Mucosa of stomach (tissue), 1 donor: Measurements from ENCODE around the gene PHF19.

ENCODE experiments used
- H3K27me3 ChIP-seq: one replicate; pipeline ENCODE4 v1.7.0; 2013; ENCODE audit warnings: mild to moderate bottlenecking, low read length; ENCODE audit not compliant: control insufficient read depth, insufficient read depth
- H3K36me3 ChIP-seq: one replicate; pipeline ENCODE4 v1.7.0; 2013; ENCODE audit warnings: low read length; ENCODE audit not compliant: control insufficient read depth, insufficient read depth
- H3K4me1 ChIP-seq: one replicate; pipeline ENCODE4 v1.7.0; 2013; ENCODE audit warnings: mild to moderate bottlenecking, low read length; ENCODE audit not compliant: control insufficient read depth, insufficient read depth
- H3K4me3 ChIP-seq: one replicate; pipeline ENCODE4 v1.7.0; 2013; ENCODE audit warnings: low read length
- H3K9ac ChIP-seq: one replicate; pipeline ENCODE4 v1.7.0; 2013; ENCODE audit warnings: mild to moderate bottlenecking, low read length, moderate library complexity
- H3K9me3 ChIP-seq: one replicate; pipeline ENCODE4 v1.7.0; 2013; ENCODE audit warnings: mild to moderate bottlenecking, low read length, moderate library complexity; ENCODE audit not compliant: control insufficient read depth
- donor health status: Pancreatic carcinoma.

The PHF19 gene

DNA sequence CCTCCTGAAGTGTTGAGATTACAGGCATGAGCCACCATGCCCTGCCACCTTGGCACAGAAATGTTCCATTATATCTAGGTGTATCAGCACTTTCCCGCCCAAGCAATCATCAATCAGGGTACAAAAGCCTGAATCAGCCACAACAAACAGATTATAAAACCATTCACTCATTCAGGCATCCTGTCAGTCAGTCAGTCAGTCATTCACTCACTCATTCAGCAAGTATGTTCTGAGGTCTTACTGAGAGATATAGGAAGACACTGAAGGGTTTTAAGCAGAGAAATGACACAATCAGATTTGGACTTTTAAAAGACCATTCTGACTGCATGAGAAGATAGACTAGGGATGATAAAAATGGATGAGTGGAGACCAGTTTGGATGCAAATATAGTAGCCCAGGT lies 47.3 kb downstream of the PHF19 start:
- H3K4me3 ChIP-seq, result no peak overlapping the region
- H3K27me3 ChIP-seq, result no peaks in the 10 kb centered on the region
- H3K9ac ChIP-seq, result no peak overlapping the region
- no peaks in the 10 kb centered on the region for H3K9me3 ChIP-seq
- H3K4me1 ChIP-seq, result no peaks in the 10 kb centered on the region
- peaks cover 10% of the 10 kb centered on the region for H3K36me3 ChIP-seq

DNA sequence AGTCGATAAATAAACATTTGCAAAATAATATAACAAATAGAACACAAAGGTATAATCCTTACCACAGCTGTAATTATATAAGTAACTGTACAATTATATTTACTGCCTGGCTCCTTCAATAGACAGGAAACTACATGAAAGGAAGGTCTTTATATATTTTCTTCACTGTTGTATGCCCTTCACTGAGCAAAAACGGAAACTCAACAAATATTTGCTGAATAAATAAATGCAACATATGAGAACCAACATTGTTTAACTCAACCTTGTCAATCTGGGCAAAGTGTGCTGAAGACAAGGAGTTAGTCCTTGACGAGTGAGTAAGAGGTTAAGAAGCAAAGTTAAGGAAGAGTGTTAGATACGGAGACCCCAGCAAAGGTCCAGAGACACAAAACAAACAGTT lies 56.9 kb downstream of the PHF19 start:
- Histone ChIP-seq H3K9ac (no peak overlapping the region), H3K27me3 (no peaks in the 10 kb centered on the region), H3K36me3 (no peaks in the 10 kb centered on the region), H3K4me3 (no peak overlapping the region), H3K9me3 (no peaks in the 10 kb centered on the region), H3K4me1 (no peaks in the 10 kb centered on the region)

DNA sequence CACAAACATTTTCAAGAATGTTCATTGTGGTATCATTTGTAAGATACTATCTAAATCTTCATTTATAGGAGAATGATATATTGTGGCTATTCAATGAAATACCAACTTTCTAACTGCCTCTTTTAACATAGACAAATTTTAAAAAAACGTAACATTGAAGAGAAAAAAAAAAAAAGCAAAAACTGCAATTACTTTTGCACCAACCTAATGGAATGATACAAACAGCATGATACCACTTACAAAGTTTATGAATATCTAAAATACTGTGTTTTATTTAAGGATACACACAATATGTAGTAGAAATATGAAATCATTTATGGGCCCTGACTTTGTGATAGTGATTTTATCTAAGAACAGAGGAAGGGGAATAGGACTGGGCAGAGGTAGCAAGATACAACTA lies 58.4 kb downstream of the PHF19 start:
- H3K9ac ChIP-seq, result no peak overlapping the region
- H3K27me3 ChIP-seq, result no peaks in the 10 kb centered on the region
- H3K4me3 ChIP-seq, result no peak overlapping the region
- H3K36me3 ChIP-seq, result no peaks in the 10 kb centered on the region
- H3K9me3 ChIP-seq, result no peaks in the 10 kb centered on the region
- no peaks in the 10 kb centered on the region for H3K4me1 ChIP-seq

DNA sequence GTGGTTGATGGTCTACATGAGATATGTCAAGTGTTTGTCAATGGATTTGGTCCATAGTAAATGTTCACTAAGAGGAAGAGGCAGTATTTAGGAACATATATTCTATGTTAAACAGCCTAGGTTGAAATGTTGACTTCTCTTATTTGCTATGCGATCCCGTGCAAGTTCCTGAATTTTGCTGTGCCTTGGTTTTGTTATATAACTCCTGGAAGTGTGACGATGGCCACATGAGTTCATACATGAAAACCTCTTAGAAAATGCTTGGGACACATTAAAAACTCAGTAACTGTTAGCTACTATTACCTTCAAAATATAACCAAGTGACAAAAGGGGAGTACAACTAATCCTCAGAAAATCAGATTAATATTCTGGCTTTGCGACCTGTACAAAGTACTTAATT lies 61.9 kb downstream of the PHF19 start:
- H3K9me3 ChIP-seq, result no peaks in the 10 kb centered on the region
- no peak overlapping the region for H3K9ac ChIP-seq
- no peaks in the 10 kb centered on the region for H3K27me3 ChIP-seq
- H3K4me3 ChIP-seq, result no peak overlapping the region
- H3K4me1 ChIP-seq, result no peaks in the 10 kb centered on the region
- H3K36me3 ChIP-seq, result no peaks in the 10 kb centered on the region

DNA sequence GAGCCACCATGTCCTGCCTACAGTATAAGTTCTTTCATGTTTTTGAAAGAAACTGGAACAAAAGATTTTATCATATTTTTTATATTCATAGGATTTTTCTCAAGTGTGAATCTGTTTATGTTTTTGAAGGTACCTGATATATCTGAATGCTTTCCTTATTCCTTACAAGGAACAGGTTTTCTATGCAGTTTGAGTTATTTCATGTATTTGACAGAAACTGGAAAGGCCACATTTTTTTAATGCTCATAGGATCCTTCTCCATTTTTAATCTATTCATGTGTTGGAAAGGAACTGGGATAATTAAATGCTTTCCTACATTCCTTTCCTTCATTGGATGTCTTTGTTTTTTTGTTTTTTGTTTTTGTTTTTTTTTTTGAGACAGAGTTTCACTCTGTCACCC lies 68.1 kb downstream of the PHF19 start:
- Histone ChIP-seq H3K36me3 (no peaks in the 10 kb centered on the region), H3K27me3 (no peaks in the 10 kb centered on the region), H3K4me3 (no peak overlapping the region), H3K9me3 (peaks cover 6% of the 10 kb centered on the region), H3K4me1 (no peaks in the 10 kb centered on the region), H3K9ac (no peak overlapping the region)

DNA sequence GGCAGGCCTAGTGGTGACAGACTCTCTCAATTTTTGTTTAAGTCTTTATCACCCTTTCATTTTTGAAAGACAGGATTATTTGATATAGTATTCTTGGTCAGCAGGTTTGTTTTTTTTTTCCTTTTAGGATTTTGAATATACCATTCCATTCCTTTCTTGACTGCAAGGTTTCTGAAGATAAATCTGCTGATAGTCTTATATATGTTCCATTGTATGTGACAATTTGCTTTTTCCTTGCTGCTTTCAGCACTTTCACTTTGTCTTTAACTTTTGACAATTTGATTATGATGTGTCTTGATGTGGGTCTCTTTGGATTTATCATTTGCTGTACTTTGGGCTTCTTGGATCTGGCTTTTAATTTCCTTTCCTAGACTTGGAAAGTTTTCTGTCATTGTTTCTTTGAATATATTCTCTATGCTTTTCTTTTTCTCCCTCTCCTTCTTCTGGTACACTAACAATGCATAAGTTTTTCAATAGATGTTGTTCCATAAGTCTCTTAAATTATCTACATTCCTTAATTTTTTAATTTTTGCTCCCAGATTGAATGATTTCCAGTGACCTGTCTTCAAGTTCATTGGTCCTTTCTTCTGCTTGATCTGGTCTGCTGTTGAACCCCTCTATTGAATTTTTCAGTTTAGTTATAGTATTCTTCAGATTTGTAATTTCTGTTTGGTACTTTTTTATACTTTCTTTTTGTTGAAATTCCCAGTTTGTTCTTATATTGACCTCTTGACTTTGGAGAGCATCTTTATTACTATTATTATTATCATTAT lies 69.2 kb downstream of the PHF19 start:
- H3K27me3 ChIP-seq, result no peaks in the 10 kb centered on the region
- H3K4me1 ChIP-seq, result no peaks in the 10 kb centered on the region
- H3K9ac ChIP-seq, result no peak overlapping the region
- H3K4me3 ChIP-seq, result no peak overlapping the region
- no peaks in the 10 kb centered on the region for H3K36me3 ChIP-seq
- H3K9me3 ChIP-seq, result peaks cover 6% of the 10 kb centered on the region
